Cardiac fibroblast (primary cell): Measurements from ENCODE around the gene SNX12.
A peak's percentile ranks its signal among the peaks of the same experiment; 100 is the strongest.

Source experiments
- DNase-seq, 2 donors: peaks; one replicate each; pipeline versions ENCODE4 v3.0.0 to v3.0.0-alpha.2; 2010; ENCODE audit warnings: low read depth in 2 of 2
- H3K4me3 ChIP-seq, 2 donors: replicated peaks in 1 of 2; 1 replicate in 1 of 2; 2 replicates in 1 of 2; pipeline ENCODE4 v1.5.1; 2011; ENCODE audit warnings: low read depth in 2 of 2, low read length in 2 of 2, mild to moderate bottlenecking in 2 of 2, moderate library complexity in 1 of 2
- TF ChIP-seq, protein P1 (sequence below): IDR thresholded peaks from one replicate; pipeline ENCODE4 v1.5.1; 2011; ENCODE audit warnings: low read depth, mild to moderate bottlenecking, low read length, inconsistent platforms

The SNX12 gene

DNA sequence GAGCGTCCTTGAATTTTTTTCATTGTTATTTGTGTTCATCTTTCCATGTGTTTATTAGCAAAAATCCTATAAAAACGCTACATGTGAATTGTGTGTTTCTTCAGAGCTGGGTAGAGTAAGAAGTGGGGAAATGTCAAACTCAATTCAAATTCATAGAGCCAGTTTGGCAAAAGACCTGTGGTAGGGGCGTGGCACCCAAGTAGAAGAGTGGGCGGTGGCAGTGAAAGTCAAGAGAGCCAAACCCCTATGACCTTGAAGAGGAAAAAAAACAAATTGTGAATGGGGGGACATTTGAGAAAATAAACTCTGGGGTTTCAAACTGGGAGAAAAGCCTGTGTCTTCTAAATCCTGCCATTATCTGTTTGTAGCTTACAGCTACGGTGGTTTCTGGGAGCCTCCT is 23.1 kb upstream of the SNX12 start:
- TF ChIP-seq, protein P1, sequence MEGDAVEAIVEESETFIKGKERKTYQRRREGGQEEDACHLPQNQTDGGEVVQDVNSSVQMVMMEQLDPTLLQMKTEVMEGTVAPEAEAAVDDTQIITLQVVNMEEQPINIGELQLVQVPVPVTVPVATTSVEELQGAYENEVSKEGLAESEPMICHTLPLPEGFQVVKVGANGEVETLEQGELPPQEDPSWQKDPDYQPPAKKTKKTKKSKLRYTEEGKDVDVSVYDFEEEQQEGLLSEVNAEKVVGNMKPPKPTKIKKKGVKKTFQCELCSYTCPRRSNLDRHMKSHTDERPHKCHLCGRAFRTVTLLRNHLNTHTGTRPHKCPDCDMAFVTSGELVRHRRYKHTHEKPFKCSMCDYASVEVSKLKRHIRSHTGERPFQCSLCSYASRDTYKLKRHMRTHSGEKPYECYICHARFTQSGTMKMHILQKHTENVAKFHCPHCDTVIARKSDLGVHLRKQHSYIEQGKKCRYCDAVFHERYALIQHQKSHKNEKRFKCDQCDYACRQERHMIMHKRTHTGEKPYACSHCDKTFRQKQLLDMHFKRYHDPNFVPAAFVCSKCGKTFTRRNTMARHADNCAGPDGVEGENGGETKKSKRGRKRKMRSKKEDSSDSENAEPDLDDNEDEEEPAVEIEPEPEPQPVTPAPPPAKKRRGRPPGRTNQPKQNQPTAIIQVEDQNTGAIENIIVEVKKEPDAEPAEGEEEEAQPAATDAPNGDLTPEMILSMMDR = no peak
- no peak for DNase-seq
- no peak overlapping the region for H3K4me3 ChIP-seq

DNA sequence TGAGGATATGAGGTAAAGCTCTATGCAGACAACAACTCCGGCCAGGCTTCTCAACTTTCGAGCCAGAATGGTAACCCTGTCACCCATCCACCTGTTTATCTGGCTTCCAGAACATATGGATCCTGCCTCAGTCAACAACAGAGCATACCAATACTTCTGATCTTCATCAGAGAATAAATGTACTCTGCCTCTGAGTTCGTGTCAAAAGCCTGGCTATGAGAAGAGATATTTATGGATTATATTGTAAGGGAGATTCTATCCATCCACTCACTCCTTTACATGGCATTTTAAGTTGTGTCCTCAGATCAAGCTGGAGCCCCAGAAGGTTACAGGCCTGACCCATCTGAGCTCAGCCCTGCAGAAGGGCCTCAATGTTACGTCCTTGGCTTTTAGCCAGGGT is 17.8 kb upstream of the SNX12 start:
- DNase-seq = no peak
- no peak overlapping the region for H3K4me3 ChIP-seq
- TF ChIP-seq, protein P1 = no peak

DNA sequence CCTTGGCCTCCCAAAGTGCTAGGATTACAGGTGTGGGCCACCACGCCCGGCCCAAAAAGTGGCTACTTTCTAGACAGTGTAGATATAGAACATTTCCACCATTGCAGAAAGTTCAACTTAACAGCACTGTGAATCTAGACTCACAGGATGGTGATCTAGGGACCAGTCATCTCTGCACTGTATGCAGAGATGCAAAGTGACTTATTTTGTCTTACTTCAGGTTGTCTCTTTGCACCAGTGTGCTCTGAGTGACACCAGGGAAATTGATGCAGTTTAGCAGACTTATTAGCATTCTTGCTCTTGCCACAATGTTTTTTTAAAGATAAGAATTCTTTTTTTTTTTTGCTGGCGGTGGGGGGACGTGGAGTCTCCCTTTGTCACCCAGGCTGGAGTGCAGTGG is 14.7 kb upstream of the SNX12 start:
- TF ChIP-seq, protein P1 = no peak
- DNase-seq = no peak
- no peak overlapping the region for H3K4me3 ChIP-seq

DNA sequence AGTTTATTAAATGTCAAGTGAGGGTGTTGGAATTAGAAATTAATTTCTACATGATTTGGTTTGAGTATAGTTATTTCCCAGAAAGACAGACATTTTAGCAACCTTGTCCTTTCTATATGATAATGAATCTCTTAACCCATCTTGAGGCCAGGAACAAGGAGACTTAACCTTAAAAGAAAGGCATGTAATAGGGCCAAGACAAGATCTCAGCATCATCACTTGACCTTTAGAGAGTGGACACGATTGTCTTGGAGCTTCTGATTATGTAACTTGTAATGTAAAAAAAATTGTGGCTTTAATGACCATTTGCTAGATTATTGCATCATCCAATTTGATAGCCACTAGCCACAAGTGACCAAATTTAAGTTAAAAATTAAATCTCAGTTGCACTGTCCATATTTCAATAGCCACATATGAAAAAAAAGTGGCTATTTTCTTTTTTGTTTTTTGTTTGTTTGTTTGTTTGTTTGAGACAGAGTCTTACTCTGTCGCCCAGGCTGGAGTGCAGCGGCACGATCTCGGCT is 14.1 kb upstream of the SNX12 start:
- no peak for DNase-seq
- TF ChIP-seq, protein P1 = no peak
- H3K4me3 ChIP-seq = no peak overlapping the region

DNA sequence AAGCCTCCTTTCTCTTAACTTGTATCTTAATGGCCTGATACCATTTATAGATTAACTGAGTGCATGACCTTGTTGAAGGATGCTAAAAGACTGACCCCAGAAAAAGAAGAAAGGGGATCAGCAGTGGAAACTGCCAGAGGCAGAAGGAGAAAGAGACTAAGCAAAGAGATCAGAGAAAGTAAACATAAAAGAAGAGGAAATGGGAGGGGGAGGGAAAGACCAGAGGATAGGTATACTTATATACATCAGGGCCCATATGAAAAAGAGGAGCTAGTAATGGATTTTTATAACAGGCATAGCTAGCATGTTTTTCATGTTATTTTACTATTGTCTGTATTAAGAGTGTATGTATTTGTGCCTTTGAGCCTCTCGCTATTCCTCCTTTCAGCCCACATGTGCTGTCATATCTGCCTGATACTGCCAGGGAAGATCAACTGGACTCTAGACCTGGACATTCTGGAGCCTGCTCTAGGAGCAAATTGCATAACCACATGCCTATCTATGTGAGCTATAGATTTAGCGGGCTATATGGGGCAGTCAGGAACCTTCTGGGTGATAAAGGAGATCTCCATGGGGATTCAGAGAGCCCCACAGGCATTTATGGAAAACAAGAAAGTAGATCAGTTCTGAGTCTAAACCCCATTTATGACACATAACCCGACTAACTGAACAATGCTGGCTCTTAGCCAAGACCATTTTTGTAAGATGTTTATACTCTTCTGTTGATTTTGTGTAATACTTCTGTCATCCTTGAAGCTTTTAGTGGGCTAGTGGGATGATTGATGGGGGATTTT is 13.4 kb upstream of the SNX12 start:
- TF ChIP-seq, protein P1 = no peak
- DNase-seq = peak; percentile 44 to 70
- no peak overlapping the region for H3K4me3 ChIP-seq

DNA sequence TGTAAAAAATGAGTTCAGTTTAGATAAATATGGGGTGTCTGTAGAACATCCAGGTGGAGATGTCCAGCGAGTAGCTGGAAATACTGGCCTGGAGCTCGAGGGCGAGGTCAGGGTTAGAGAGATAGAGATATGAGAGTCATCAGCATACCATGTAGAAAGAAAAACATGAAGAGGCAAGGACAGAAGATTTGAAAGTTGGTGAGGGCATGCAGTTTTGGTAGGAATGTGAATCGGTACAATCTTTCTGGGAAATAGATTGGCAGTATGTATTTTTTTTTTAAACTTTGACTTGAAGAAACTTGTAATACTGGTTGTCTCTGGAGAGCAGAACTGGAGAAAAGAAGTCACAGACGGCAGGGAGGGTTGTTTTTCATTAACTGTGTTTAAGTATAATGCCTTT is 2.4 kb upstream of the SNX12 start:
- H3K4me3 ChIP-seq = no peak overlapping the region
- TF ChIP-seq, protein P1 = no peak
- no peak for DNase-seq
